Measurements from ENCODE around the gene GEMIN7. TPM values are rescaled to one million over a fixed set of nuclear protein-coding genes. Genes with fewer than 3 reads are reported as not detected.

The GEMIN7 gene
- total and polyA plus RNA-seq, 2 donors (not counting 1 experiment from before 2014, with no cell fraction given), result 15.7 to 18.0 TPM

DNA sequence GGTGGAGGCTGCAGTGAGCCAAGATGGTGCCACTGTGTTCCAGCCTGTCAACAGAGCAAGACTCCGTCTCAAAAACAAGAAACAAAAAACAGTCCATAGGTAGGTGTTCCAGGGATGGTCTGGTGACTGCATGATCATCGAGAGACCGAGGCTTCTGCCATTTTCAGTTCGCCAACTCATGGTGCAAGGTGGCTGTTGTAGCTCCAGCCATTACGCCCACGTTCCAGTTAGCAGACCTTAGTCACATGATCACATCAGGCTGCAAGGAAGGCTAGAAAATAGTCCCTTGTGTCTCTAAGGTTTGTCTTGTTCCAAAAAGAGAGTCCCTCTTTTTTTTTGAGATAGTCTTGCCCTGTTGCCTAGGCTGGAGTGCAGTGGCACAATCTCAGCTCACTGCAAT is 43.3 kb upstream of the GEMIN7 start:
- DNase-seq (ENCODE audit: low read depth in 2 of 2), result no peak
- no peaks in the 10 kb centered on the region for H3K27me3 ChIP-seq (ENCODE audit: control insufficient read depth, insufficient read depth, low read length)
- H3K9me3 ChIP-seq (ENCODE audit: control insufficient read depth, insufficient read depth, low read depth, low read length), result no peaks in the 10 kb centered on the region
- H3K4me2 ChIP-seq (ENCODE audit: extremely low read depth, insufficient read depth, low read length), result no peak overlapping the region
- no peak overlapping the region for H3K27ac ChIP-seq (ENCODE audit: insufficient read depth, low read length)
- no peak overlapping the region for H3K9ac ChIP-seq (ENCODE audit: insufficient read depth, low read length)
- no peaks in the 10 kb centered on the region for H4K20me1 ChIP-seq (ENCODE audit: control insufficient read depth, extremely low read depth, insufficient read depth, low read length)
- TF ChIP-seq, protein P1, sequence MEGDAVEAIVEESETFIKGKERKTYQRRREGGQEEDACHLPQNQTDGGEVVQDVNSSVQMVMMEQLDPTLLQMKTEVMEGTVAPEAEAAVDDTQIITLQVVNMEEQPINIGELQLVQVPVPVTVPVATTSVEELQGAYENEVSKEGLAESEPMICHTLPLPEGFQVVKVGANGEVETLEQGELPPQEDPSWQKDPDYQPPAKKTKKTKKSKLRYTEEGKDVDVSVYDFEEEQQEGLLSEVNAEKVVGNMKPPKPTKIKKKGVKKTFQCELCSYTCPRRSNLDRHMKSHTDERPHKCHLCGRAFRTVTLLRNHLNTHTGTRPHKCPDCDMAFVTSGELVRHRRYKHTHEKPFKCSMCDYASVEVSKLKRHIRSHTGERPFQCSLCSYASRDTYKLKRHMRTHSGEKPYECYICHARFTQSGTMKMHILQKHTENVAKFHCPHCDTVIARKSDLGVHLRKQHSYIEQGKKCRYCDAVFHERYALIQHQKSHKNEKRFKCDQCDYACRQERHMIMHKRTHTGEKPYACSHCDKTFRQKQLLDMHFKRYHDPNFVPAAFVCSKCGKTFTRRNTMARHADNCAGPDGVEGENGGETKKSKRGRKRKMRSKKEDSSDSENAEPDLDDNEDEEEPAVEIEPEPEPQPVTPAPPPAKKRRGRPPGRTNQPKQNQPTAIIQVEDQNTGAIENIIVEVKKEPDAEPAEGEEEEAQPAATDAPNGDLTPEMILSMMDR (conservative IDR thresholded peaks at IDR 0.05 in 1 of 2, IDR thresholded peaks at IDR 0.05 in 1 of 2; ENCODE audit: low read depth in 1 of 2, low read length in 2 of 2), result no peak
- no peak for TF ChIP-seq EZH2 (IDR thresholded peaks at IDR 0.05; ENCODE audit: low read length, missing control alignments)
- H2AFZ ChIP-seq (ENCODE audit: low read length), result no peak overlapping the region
- H3K4me3 ChIP-seq (replicated peaks in 1 of 4; ENCODE audit: control extremely low read depth in 1 of 4, insufficient read depth in 1 of 4, low read depth in 3 of 4, low read length in 4 of 4), result no peak overlapping the region
- peaks cover 7% of the 10 kb centered on the region for H3K4me1 ChIP-seq (ENCODE audit: control insufficient read depth, extremely low read depth, insufficient read depth, low read length)
- peaks cover 1% of the 10 kb centered on the region for H3K36me3 ChIP-seq (ENCODE audit: control insufficient read depth, insufficient read depth, low read length)
- H3K79me2 ChIP-seq (ENCODE audit: control insufficient read depth, insufficient read depth, low read length), result peaks cover 15% of the 10 kb centered on the region

DNA sequence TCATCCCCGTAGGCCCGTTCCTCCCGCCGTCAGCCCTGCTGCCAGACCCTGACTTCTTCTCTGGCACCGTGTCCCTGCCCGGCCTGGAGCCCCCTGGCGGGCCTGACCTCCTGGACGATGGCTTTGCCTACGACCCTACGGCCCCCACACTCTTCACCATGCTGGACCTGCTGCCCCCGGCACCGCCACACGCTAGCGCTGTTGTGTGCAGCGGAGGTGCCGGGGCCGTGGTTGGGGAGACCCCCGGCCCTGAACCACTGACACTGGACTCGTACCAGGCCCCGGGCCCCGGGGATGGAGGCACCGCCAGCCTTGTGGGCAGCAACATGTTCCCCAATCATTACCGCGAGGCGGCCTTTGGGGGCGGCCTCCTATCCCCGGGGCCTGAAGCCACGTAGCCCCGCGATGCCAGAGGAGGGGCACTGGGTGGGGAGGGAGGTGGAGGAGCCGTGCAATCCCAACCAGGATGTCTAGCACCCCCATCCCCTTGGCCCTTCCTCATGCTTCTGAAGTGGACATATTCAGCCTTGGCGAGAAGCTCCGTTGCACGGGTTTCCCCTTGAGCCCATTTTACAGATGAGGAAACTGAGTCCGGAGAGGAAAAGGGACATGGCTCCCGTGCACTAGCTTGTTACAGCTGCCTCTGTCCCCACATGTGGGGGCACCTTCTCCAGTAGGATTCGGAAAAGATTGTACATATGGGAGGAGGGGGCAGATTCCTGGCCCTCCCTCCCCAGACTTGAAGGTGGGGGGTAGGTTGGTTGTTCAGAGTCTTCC is 41.5 kb upstream of the GEMIN7 start:
- H3K27me3 ChIP-seq (ENCODE audit: control insufficient read depth, insufficient read depth, low read length), result no peaks in the 10 kb centered on the region
- H4K20me1 ChIP-seq (ENCODE audit: control insufficient read depth, extremely low read depth, insufficient read depth, low read length), result no peaks in the 10 kb centered on the region
- peaks cover 29% of the 10 kb centered on the region for H3K79me2 ChIP-seq (ENCODE audit: control insufficient read depth, insufficient read depth, low read length)
- H3K4me2 ChIP-seq (ENCODE audit: extremely low read depth, insufficient read depth, low read length), result no peak overlapping the region
- H3K4me3 ChIP-seq (replicated peaks in 1 of 4; ENCODE audit: control extremely low read depth in 1 of 4, insufficient read depth in 1 of 4, low read depth in 3 of 4, low read length in 4 of 4), result no peak overlapping the region
- no peak overlapping the region for H3K9ac ChIP-seq (ENCODE audit: insufficient read depth, low read length)
- H3K9me3 ChIP-seq (ENCODE audit: control insufficient read depth, insufficient read depth, low read depth, low read length), result no peaks in the 10 kb centered on the region
- peaks cover 7% of the 10 kb centered on the region for H3K4me1 ChIP-seq (ENCODE audit: control insufficient read depth, extremely low read depth, insufficient read depth, low read length)
- DNase-seq (ENCODE audit: low read depth in 2 of 2), result no peak
- no peak overlapping the region for H3K27ac ChIP-seq (ENCODE audit: insufficient read depth, low read length)
- H2AFZ ChIP-seq (ENCODE audit: low read length), result no peak overlapping the region
- peaks cover 10% of the 10 kb centered on the region for H3K36me3 ChIP-seq (ENCODE audit: control insufficient read depth, insufficient read depth, low read length)
- TF ChIP-seq, protein P1 (conservative IDR thresholded peaks at IDR 0.05 in 1 of 2, IDR thresholded peaks at IDR 0.05 in 1 of 2; ENCODE audit: low read depth in 1 of 2, low read length in 2 of 2), result no peak
- no peak for TF ChIP-seq EZH2 (IDR thresholded peaks at IDR 0.05; ENCODE audit: low read length, missing control alignments)

DNA sequence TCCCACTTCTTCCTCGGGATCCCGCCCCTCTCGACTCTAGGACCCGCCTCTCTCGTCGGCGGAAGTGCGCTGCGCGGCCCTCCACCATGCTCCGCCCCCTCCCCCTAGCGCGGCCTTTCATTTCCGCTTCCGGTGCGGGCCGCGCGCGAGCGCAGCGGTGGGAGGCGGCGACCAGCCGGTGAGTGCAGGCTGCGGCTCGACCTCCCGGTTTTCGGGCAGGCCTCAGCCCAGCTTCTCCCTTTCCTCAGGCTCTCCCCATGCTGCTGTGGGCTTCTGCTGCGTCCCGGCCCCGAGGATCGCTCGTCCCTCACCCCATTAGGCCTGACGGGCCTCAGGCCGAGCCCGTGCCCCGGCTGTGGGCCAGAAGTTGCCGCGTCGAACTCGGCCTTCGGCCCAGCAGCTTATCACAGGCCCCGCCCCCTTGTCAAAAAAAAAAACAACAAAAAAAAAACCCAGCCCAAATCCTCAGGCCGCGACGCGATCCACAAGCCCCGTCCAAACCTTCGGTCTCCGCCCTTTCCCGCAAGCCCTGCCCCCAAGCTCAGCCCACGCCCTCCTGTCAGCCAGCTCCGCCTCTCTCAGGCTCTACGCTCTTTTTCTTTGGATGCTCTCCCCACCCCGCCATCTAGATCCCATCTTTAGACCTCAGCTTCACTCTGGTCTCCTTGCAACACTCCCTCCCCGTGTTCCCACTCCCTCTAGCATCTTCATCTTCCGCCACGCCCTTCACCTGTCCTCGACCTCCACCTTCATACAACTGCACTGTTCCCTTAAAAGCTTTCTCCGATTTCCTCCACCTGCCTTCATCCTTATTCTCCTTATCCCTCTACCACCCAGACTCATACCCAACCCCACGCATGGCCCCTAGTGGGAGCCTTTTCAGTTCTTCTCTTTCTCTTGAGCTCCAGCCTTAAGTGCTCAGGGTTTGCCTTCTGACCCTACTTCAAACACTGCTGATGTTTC is 39.8 kb upstream of the GEMIN7 start, which contains the start of gene CLASRP:
Gene CLASRP, plus strand, starts transcription at position 115 of the 963 bp plus-strand sequence. CDS start 1,168 bp downstream, outside the sequence.
- H3K9ac ChIP-seq (ENCODE audit: insufficient read depth, low read length), result peak within 1 kb of the TSS; percentile 99
- H3K4me1 ChIP-seq (ENCODE audit: control insufficient read depth, extremely low read depth, insufficient read depth, low read length), result peaks cover 7% of the 10 kb centered on the region
- H4K20me1 ChIP-seq (ENCODE audit: control insufficient read depth, extremely low read depth, insufficient read depth, low read length), result no peaks in the 10 kb centered on the region
- H3K4me3 ChIP-seq (replicated peaks in 1 of 4; ENCODE audit: control extremely low read depth in 1 of 4, insufficient read depth in 1 of 4, low read depth in 3 of 4, low read length in 4 of 4), result peak within 1 kb of the TSS; percentile 82 to 92 (median 87)
- peaks cover 33% of the 10 kb centered on the region for H3K79me2 ChIP-seq (ENCODE audit: control insufficient read depth, insufficient read depth, low read length)
- H3K4me2 ChIP-seq (ENCODE audit: extremely low read depth, insufficient read depth, low read length), result peak within 1 kb of the TSS; percentile 98
- no peaks in the 10 kb centered on the region for H3K9me3 ChIP-seq (ENCODE audit: control insufficient read depth, insufficient read depth, low read depth, low read length)
- peak within 1 kb of the TSS; percentile 98 for H3K27ac ChIP-seq (ENCODE audit: insufficient read depth, low read length)
- TF ChIP-seq, protein P1 (conservative IDR thresholded peaks at IDR 0.05 in 1 of 2, IDR thresholded peaks at IDR 0.05 in 1 of 2; ENCODE audit: low read depth in 1 of 2, low read length in 2 of 2), result peak in 1 of 2 donors; percentile 8
- no peak for TF ChIP-seq EZH2 (IDR thresholded peaks at IDR 0.05; ENCODE audit: low read length, missing control alignments)
- peaks cover 11% of the 10 kb centered on the region for H3K36me3 ChIP-seq (ENCODE audit: control insufficient read depth, insufficient read depth, low read length)
- peak within 1 kb of the TSS; percentile 84 for H2AFZ ChIP-seq (ENCODE audit: low read length)
- no peaks in the 10 kb centered on the region for H3K27me3 ChIP-seq (ENCODE audit: control insufficient read depth, insufficient read depth, low read length)
- DNase-seq (ENCODE audit: low read depth in 2 of 2), result peak; percentile 85 to 92
